Measurements from ENCODE around the gene IDUA.

GRCh38 chr4:1013225-1014073 is 26.6 kb downstream of the IDUA start:
- TF ChIP-seq POLR2AphosphoS5 (IDR thresholded peaks at IDR 0.05) (no peak), POLR2A (IDR thresholded peaks at IDR 0.05) (no peak), EP300 (IDR thresholded peaks at IDR 0.05) (no peak)
- TF ChIP-seq, protein P1, sequence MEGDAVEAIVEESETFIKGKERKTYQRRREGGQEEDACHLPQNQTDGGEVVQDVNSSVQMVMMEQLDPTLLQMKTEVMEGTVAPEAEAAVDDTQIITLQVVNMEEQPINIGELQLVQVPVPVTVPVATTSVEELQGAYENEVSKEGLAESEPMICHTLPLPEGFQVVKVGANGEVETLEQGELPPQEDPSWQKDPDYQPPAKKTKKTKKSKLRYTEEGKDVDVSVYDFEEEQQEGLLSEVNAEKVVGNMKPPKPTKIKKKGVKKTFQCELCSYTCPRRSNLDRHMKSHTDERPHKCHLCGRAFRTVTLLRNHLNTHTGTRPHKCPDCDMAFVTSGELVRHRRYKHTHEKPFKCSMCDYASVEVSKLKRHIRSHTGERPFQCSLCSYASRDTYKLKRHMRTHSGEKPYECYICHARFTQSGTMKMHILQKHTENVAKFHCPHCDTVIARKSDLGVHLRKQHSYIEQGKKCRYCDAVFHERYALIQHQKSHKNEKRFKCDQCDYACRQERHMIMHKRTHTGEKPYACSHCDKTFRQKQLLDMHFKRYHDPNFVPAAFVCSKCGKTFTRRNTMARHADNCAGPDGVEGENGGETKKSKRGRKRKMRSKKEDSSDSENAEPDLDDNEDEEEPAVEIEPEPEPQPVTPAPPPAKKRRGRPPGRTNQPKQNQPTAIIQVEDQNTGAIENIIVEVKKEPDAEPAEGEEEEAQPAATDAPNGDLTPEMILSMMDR (IDR thresholded peaks at IDR 0.05) = no peak
